Loucy (cell line): Measurements from ENCODE around the gene SUPT6H.

Experiments
- H2AFZ ChIP-seq: fragments of 200-600 bp; sonication (generic); 2 replicates; pipeline ENCODE4 v1.6.0; 2016; ENCODE audit warnings: antibody characterized with exemption, mild to moderate bottlenecking, low read length, moderate library complexity
- H3F3A ChIP-seq: fragments of 200-600 bp; 2 replicates; pipeline ENCODE4 v1.6.0; 2016; ENCODE audit warnings: antibody characterized with exemption, low read depth, mild to moderate bottlenecking
- H3K27me3 ChIP-seq: fragments of 200-600 bp; sonication (generic); 2 replicates; pipeline ENCODE4 v1.6.1; 2014; ENCODE audit warnings: low read length, mild to moderate bottlenecking; ENCODE audit not compliant: insufficient read depth, poor library complexity, severe bottlenecking
- H3K36me3 ChIP-seq: fragments of 200-600 bp; sonication (generic); 2 replicates; pipeline ENCODE4 v1.6.1; 2016; ENCODE audit warnings: low read length; ENCODE audit not compliant: insufficient read depth
- H3K4me1 ChIP-seq: fragments of 200-600 bp; sonication (generic); 2 replicates; pipeline ENCODE4 v1.5.1; 2014; ENCODE audit warnings: low read length, mild to moderate bottlenecking; ENCODE audit not compliant: insufficient read depth, poor library complexity, severe bottlenecking
- H3K4me2 ChIP-seq: fragments of 200-600 bp; sonication (generic); 2 replicates; pipeline ENCODE4 v1.6.0; 2014; ENCODE audit warnings: antibody characterized with exemption, low read length, low read depth, mild to moderate bottlenecking; ENCODE audit not compliant: poor library complexity, severe bottlenecking
- H3K4me3 ChIP-seq: fragments of 200-600 bp; sonication (generic); 2 replicates; pipeline ENCODE4 v1.5.1; 2014; ENCODE audit warnings: low read length, mild to moderate bottlenecking, mixed read lengths; ENCODE audit not compliant: poor library complexity, severe bottlenecking
- H3K79me2 ChIP-seq: fragments of 200-600 bp; sonication (generic); 2 replicates; pipeline ENCODE4 v1.6.1; 2014; ENCODE audit warnings: low read length; ENCODE audit not compliant: insufficient read depth
- H3K9ac ChIP-seq: fragments of 200-600 bp; sonication (generic); 2 replicates; pipeline ENCODE4 v1.6.0; 2014; ENCODE audit warnings: mild to moderate bottlenecking, low read depth, low read length, moderate library complexity; ENCODE audit not compliant: poor library complexity, severe bottlenecking
- H3K9me2 ChIP-seq: fragments of 200-600 bp; sonication (generic); replicated peaks from 2 replicates; pipeline ENCODE4 v1.6.1; 2016; ENCODE audit warnings: low read depth, low read length, mixed read lengths
- H3K9me3 ChIP-seq: fragments of 200-600 bp; sonication (generic); 2 replicates; pipeline ENCODE4 v1.6.1; 2014; ENCODE audit warnings: mild to moderate bottlenecking, antibody characterized with exemption, low read length, low read depth; ENCODE audit not compliant: insufficient read depth
- H4K20me1 ChIP-seq: fragments of 200-600 bp; sonication (generic); 2 replicates; pipeline ENCODE4 v1.6.0; 2014; ENCODE audit warnings: antibody characterized with exemption, low read length, mild to moderate bottlenecking; ENCODE audit not compliant: insufficient read depth, poor library complexity, severe bottlenecking
- EZH2phosphoT487 ChIP-seq: fragments of 200-600 bp; IDR thresholded peaks from 2 replicates; pipeline ENCODE4 v1.6.1; 2018; ENCODE audit warnings: antibody characterized with exemption, mild to moderate bottlenecking, moderate library complexity, borderline replicate concordance
- TF ChIP-seq, protein P1 (sequence below): fragments of 200-600 bp; sonication (generic); conservative IDR thresholded peaks from 2 replicates; pipeline ENCODE4 v1.5.1; 2014; ENCODE audit warnings: mild to moderate bottlenecking, antibody characterized with exemption, low read length

Gene SUPT6H

GRCh38 chr17:28644787-28645575 is 17.0 kb upstream of the SUPT6H start, which contains the start of gene BLTP2:
TSS of gene BLTP2 (minus strand) at chr17:28645158. CDS start at chr17:28645056, 102 bp downstream.
- H3K9me3 ChIP-seq = no peaks in the 10 kb centered on the region
- H4K20me1 ChIP-seq = peaks cover 28% of the 10 kb centered on the region
- H3F3A ChIP-seq = no peaks in the 10 kb centered on the region
- no peak for TF ChIP-seq EZH2phosphoT487
- peaks cover 30% of the 10 kb centered on the region; the same call in 1 of the 2 replicates for H3K36me3 ChIP-seq
- H3K9me2 ChIP-seq = no peaks in the 10 kb centered on the region
- peak within 1 kb of the TSS; percentile 73 for H2AFZ ChIP-seq
- no peaks in the 10 kb centered on the region for H3K27me3 ChIP-seq
- H3K79me2 ChIP-seq = peaks cover 49% of the 10 kb centered on the region
- peak within 1 kb of the TSS; percentile 91 for H3K4me2 ChIP-seq
- peak within 1 kb of the TSS; percentile 84 for H3K9ac ChIP-seq
- H3K4me1 ChIP-seq = peaks cover 30% of the 10 kb centered on the region
- peak within 1 kb of the TSS; percentile 96 for H3K4me3 ChIP-seq

DNA sequence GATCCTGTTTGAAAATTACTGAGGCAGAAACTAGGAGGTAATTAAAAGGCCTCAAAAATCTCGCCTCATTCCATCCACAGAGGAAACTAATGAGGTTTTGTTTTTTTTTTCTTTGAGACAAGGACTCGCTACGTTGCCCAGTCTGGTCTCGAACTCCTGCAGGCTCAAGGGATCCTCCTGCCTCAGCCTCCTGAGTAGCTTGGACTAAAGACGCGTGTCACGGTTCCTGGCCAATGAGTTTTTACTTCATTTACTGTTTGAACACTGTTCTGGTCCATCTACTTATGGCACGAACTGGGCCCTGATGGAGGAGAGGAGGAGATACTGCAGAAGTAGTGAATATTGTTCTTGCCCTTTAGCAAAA is 16.4 kb upstream of the SUPT6H start:
- Histone ChIP-seq H3K36me3 (peaks cover 27% of the 10 kb centered on the region; the same call in 1 of the 2 replicates), H3K9me2 (no peaks in the 10 kb centered on the region), H3K4me2 (peak overlapping the region; percentile 66), H3F3A (no peaks in the 10 kb centered on the region), H4K20me1 (peaks cover 26% of the 10 kb centered on the region), H3K79me2 (peaks cover 46% of the 10 kb centered on the region), H3K9me3 (no peaks in the 10 kb centered on the region), H2AFZ (peak overlapping the region; percentile 44; the same call in 1 of the 2 replicates), H3K4me3 (peak overlapping the region; percentile 96), H3K9ac (peak overlapping the region; percentile 70), H3K4me1 (peaks cover 30% of the 10 kb centered on the region), H3K27me3 (no peaks in the 10 kb centered on the region)
- TF ChIP-seq EZH2phosphoT487 = no peak
- TF ChIP-seq, protein P1, sequence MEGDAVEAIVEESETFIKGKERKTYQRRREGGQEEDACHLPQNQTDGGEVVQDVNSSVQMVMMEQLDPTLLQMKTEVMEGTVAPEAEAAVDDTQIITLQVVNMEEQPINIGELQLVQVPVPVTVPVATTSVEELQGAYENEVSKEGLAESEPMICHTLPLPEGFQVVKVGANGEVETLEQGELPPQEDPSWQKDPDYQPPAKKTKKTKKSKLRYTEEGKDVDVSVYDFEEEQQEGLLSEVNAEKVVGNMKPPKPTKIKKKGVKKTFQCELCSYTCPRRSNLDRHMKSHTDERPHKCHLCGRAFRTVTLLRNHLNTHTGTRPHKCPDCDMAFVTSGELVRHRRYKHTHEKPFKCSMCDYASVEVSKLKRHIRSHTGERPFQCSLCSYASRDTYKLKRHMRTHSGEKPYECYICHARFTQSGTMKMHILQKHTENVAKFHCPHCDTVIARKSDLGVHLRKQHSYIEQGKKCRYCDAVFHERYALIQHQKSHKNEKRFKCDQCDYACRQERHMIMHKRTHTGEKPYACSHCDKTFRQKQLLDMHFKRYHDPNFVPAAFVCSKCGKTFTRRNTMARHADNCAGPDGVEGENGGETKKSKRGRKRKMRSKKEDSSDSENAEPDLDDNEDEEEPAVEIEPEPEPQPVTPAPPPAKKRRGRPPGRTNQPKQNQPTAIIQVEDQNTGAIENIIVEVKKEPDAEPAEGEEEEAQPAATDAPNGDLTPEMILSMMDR = no peak

DNA sequence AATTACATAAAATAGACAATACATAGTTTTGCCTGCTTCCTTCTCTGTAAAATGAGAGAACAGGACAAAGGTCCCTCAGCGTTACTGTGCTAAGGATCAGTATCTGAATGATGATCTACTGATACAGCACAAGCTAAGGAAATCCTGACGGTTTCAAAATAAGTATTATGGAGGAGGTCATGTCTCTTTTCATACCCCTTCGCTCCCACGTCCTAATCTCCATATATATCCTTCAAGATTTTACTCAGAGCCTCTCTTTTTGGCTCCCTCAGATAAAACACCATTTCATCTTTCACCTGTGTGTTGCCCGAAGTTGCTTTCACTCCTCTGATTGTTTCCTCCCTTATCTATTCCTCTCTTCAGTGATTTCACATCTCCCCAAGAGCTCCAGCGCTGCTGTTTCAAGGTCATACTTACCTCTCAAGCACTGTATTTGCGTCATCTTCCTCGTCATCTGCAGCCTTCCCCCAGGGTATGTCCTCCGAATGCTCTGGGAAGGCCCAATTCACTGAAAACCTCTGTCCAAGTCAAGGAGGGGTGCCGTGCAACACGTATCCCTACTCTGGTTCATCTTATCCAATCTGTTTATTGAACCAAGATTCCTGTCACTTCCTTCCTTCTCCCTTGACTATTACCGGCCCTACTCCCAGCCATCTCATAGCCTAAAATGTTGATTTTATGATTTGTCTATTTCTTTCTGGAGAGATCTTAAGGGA is 15.8 kb upstream of the SUPT6H start:
- Histone ChIP-seq H3K4me2 (peak overlapping the region; percentile 66), H3K27me3 (no peaks in the 10 kb centered on the region), H2AFZ (peak overlapping the region; percentile 81), H3K9ac (peak overlapping the region; percentile 70), H3K9me2 (no peaks in the 10 kb centered on the region), H3K4me3 (peak overlapping the region; percentile 96), H3K36me3 (peaks cover 21% of the 10 kb centered on the region; the same call in 1 of the 2 replicates), H4K20me1 (peaks cover 22% of the 10 kb centered on the region), H3K79me2 (peaks cover 40% of the 10 kb centered on the region), H3F3A (no peaks in the 10 kb centered on the region), H3K4me1 (peaks cover 30% of the 10 kb centered on the region), H3K9me3 (no peaks in the 10 kb centered on the region)
- TF ChIP-seq, protein P1 = no peak
- no peak for TF ChIP-seq EZH2phosphoT487
